GM23338 (cell line): ENCODE measurements around the gene MKRN2OS. TPM values are rescaled to one million over a fixed set of nuclear protein-coding genes. Genes with fewer than 3 reads are reported as not detected.

ENCODE experiments used
- ATAC-seq: fragments of 200-7000 bp; cut with Tn5 transposase; 3 replicates; pipeline ENCODE4 v1.9.1; 2020
- DNase-seq: peaks from one replicate; pipeline ENCODE4 v3.0.0-alpha.2; 2015; ENCODE audit warnings: low spot score
- H2AFZ ChIP-seq: fragments of 200-600 bp; sonication (generic); 2 replicates; pipeline ENCODE4 v1.8.0; 2016; ENCODE audit warnings: antibody characterized with exemption, mild to moderate bottlenecking, moderate library complexity
- H3F3A ChIP-seq: fragments of 200-600 bp; sonication (generic); replicated peaks from 2 replicates; pipeline ENCODE4 v1.8.0; 2017; ENCODE audit warnings: antibody characterized with exemption, mixed run types, low read depth
- H3K27ac ChIP-seq: fragments of 200-600 bp; sonication (generic); 2 replicates; pipeline ENCODE4 v1.6.1; 2016; ENCODE audit warnings: low read depth
- H3K27me3 ChIP-seq: fragments of 200-600 bp; sonication (generic); 2 replicates; pipeline ENCODE4 v1.8.0; 2016; ENCODE audit warnings: mild to moderate bottlenecking, mixed run types, moderate library complexity; ENCODE audit not compliant: insufficient read depth
- H3K36me3 ChIP-seq: fragments of 200-600 bp; sonication (generic); 2 replicates; pipeline ENCODE4 v1.8.0; 2016; ENCODE audit warnings: mild to moderate bottlenecking; ENCODE audit not compliant: insufficient read depth
- H3K4me1 ChIP-seq: fragments of 200-600 bp; sonication (generic); 2 replicates; pipeline ENCODE4 v1.8.0; 2016; ENCODE audit warnings: mild to moderate bottlenecking, moderate library complexity; ENCODE audit not compliant: insufficient read depth
- H3K4me2 ChIP-seq: fragments of 200-600 bp; sonication (generic); 2 replicates; pipeline ENCODE4 v1.7.1; 2017; ENCODE audit warnings: mixed run types
- H3K4me3 ChIP-seq: fragments of 200-600 bp; sonication (generic); 2 replicates; pipeline ENCODE4 v1.6.1; 2016; ENCODE audit warnings: mixed run types
- H3K79me2 ChIP-seq: fragments of 200-600 bp; sonication (generic); replicated peaks from 2 replicates; pipeline ENCODE4 v1.8.0; 2017; ENCODE audit warnings: mild to moderate bottlenecking; ENCODE audit not compliant: insufficient read depth
- H3K9me2 ChIP-seq: fragments of 200-600 bp; sonication (generic); 2 replicates; pipeline ENCODE4 v1.8.0; 2017; ENCODE audit not compliant: insufficient read depth
- H4K20me1 ChIP-seq: fragments of 200-600 bp; sonication (generic); replicated peaks from 2 replicates; pipeline ENCODE4 v1.8.0; 2017; ENCODE audit warnings: mild to moderate bottlenecking; ENCODE audit not compliant: insufficient read depth
- H3K27ac Mint-ChIP-seq: 2 replicates; pipeline ENCODE4 v1.8.0; 2020; ENCODE audit warnings: inconsistent platforms, mild to moderate bottlenecking, moderate library complexity, mixed read lengths
- H3K27me3 Mint-ChIP-seq: 3 replicates; pipeline ENCODE4 v1.8.0; 2022; ENCODE audit warnings: low read depth, mild to moderate bottlenecking, moderate library complexity, mixed read lengths, inconsistent platforms; ENCODE audit not compliant: insufficient read depth, poor library complexity
- H3K36me3 Mint-ChIP-seq: 3 replicates; pipeline ENCODE4 v1.8.0; 2021; ENCODE audit warnings: low read depth, mild to moderate bottlenecking, inconsistent platforms, moderate library complexity, mixed read lengths
- H3K4me1 Mint-ChIP-seq: 3 replicates; pipeline ENCODE4 v1.8.0; 2020; ENCODE audit warnings: mild to moderate bottlenecking, inconsistent platforms, mixed read lengths
- H3K4me3 Mint-ChIP-seq: 3 replicates; pipeline ENCODE4 v1.8.0; 2021; ENCODE audit warnings: moderate library complexity, mild to moderate bottlenecking, inconsistent platforms, mixed read lengths
- H3K9me3 Mint-ChIP-seq: 3 replicates; pipeline ENCODE4 v1.8.0; 2020; ENCODE audit warnings: moderate library complexity, mild to moderate bottlenecking, inconsistent platforms, mixed read lengths
- CREB1 ChIP-seq: fragments of 250-450 bp; sonication (Bioruptor Pico); IDR thresholded peaks from 2 replicates; pipeline ENCODE4 v1.5.0; 2020; ENCODE audit warnings: low read depth, mild to moderate bottlenecking, moderate library complexity
- JUNB ChIP-seq: IDR thresholded peaks from one replicate; pipeline ENCODE4 v1.6.1; 2016; ENCODE audit warnings: antibody characterized with exemption; ENCODE audit not compliant: unreplicated experiment
- STAT1 ChIP-seq: IDR thresholded peaks from one replicate; pipeline ENCODE4 v1.6.1; 2016; ENCODE audit warnings: antibody characterized with exemption; ENCODE audit not compliant: unreplicated experiment
- ZNF114 ChIP-seq: fragments of 250-450 bp; sonication (Bioruptor Pico); IDR thresholded peaks from 2 replicates; pipeline ENCODE4 v1.5.0; 2020; ENCODE audit warnings: mild to moderate bottlenecking, moderate library complexity
- polyA plus RNA-seq: library from polyadenylated mRNA; unstranded; fragments of >200 nt; fragmentation: Nextera tagmentation; extraction: Ambion mirVana; gene quantifications from 2 replicates; pipeline ENCODE4 v1.2.1, GENCODE V29; 2016
- total RNA-seq: library from RNA; depleted of rRNA; stranded (reverse); fragments of >200 nt; shearing (Covaris generic); gene quantifications from 2 replicates; pipeline ENCODE4 v1.2.3, GENCODE V29; 2014
- TF ChIP-seq, protein P1 (sequence below): fragments of 250-450 bp; sonication (Bioruptor Pico); IDR thresholded peaks from 2 replicates; pipeline ENCODE4 v1.5.0; 2020; ENCODE audit warnings: mild to moderate bottlenecking, moderate library complexity
- TF ChIP-seq, protein P2 (sequence below): IDR thresholded peaks from one replicate; pipeline ENCODE4 v1.6.1; 2018; ENCODE audit warnings: antibody characterized with exemption; ENCODE audit not compliant: unreplicated experiment

MKRN2OS gene
- total and polyA plus RNA-seq, 2 experiments from 2014 or later, result 0.55 TPM; not detected in 1

DNA sequence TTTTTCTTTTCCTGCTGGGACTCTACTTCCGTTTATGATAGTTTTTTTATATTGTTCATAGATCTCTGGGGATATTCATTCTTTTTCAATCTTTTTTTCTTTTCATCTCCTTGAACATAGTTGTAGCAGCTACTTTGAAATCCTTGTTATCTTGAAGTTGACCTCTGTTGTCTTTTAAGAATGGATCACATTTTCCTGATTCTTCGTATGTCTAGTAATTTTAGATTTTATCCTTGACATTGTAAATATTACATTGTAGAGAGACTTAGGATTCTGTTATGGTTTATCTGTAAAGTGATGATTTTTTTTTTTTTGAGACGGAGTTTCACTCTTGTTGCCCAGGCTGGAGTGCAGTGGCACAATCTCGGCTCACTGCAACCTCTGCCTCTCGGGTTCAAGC lies 32.1 kb upstream of the MKRN2OS start (continued):
- TF ChIP-seq, protein P1, sequence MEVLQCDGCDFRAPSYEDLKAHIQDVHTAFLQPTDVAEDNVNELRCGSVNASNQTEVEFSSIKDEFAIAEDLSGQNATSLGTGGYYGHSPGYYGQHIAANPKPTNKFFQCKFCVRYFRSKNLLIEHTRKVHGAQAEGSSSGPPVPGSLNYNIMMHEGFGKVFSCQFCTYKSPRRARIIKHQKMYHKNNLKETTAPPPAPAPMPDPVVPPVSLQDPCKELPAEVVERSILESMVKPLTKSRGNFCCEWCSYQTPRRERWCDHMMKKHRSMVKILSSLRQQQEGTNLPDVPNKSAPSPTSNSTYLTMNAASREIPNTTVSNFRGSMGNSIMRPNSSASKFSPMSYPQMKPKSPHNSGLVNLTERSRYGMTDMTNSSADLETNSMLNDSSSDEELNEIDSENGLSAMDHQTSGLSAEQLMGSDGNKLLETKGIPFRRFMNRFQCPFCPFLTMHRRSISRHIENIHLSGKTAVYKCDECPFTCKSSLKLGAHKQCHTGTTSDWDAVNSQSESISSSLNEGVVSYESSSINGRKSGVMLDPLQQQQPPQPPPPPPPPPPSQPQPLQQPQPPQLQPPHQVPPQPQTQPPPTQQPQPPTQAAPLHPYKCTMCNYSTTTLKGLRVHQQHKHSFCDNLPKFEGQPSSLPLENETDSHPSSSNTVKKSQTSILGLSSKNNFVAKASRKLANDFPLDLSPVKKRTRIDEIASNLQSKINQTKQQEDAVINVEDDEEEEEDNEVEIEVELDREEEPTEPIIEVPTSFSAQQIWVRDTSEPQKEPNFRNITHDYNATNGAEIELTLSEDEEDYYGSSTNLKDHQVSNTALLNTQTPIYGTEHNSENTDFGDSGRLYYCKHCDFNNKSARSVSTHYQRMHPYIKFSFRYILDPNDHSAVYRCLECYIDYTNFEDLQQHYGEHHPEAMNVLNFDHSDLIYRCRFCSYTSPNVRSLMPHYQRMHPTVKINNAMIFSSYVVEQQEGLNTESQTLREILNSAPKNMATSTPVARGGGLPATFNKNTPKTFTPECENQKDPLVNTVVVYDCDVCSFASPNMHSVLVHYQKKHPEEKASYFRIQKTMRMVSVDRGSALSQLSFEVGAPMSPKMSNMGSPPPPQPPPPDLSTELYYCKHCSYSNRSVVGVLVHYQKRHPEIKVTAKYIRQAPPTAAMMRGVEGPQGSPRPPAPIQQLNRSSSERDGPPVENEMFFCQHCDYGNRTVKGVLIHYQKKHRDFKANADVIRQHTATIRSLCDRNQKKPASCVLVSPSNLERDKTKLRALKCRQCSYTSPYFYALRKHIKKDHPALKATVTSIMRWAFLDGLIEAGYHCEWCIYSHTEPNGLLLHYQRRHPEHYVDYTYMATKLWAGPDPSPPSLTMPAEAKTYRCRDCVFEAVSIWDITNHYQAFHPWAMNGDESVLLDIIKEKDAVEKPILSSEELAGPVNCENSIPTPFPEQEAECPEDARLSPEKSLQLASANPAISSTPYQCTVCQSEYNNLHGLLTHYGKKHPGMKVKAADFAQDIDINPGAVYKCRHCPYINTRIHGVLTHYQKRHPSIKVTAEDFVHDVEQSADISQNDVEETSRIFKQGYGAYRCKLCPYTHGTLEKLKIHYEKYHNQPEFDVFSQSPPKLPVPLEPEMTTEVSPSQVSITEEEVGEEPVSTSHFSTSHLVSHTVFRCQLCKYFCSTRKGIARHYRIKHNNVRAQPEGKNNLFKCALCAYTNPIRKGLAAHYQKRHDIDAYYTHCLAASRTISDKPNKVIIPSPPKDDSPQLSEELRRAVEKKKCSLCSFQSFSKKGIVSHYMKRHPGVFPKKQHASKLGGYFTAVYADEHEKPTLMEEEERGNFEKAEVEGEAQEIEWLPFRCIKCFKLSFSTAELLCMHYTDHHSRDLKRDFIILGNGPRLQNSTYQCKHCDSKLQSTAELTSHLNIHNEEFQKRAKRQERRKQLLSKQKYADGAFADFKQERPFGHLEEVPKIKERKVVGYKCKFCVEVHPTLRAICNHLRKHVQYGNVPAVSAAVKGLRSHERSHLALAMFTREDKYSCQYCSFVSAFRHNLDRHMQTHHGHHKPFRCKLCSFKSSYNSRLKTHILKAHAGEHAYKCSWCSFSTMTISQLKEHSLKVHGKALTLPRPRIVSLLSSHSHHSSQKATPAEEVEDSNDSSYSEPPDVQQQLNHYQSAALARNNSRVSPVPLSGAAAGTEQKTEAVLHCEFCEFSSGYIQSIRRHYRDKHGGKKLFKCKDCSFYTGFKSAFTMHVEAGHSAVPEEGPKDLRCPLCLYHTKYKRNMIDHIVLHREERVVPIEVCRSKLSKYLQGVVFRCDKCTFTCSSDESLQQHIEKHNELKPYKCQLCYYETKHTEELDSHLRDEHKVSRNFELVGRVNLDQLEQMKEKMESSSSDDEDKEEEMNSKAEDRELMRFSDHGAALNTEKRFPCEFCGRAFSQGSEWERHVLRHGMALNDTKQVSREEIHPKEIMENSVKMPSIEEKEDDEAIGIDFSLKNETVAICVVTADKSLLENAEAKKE (CRISPR knock-in tag), result no peak
- TF ChIP-seq CREB1 (CRISPR knock-in tag), result no peak

DNA sequence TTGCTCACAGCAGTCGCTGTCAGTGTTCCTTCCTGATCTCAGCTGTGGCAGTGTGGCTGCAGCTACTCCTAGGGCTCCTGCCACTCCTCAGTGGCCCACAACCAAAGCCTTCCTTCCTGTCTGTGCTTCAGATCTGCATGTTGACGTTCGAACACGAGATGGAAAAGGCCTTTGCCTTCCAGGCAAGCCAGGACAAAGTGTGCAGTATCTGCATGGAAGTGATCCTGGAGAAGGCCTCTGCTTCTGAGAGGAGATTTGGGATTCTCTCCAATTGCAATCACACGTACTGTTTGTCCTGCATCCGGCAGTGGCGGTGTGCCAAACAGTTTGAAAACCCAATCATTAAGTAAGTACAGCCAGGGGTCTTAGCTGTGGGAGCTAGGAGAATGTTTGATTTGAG lies 29.4 kb upstream of the MKRN2OS start:
- Histone ChIP-seq H4K20me1 (peaks cover 12% of the 10 kb centered on the region), H3K27me3 (no peaks in the 10 kb centered on the region), H3K27ac (no peak overlapping the region), H3K79me2 (0 out of 2 replicates have a peak, but pooled peaks cover 4% of the 10 kb centered on the region), H2AFZ (no peak overlapping the region), H3K36me3 (peaks cover 33% of the 10 kb centered on the region), H3K4me2 (no peak overlapping the region), H3K9me2 (no peaks in the 10 kb centered on the region), H3K4me3 (no peak overlapping the region), H3K4me1 (no peaks in the 10 kb centered on the region), H3F3A (0 out of 2 replicates have a peak, but pooled peaks cover 2% of the 10 kb centered on the region)
- H3K4me1 Mint-ChIP-seq, result no peaks in the 10 kb centered on the region; the same call in 2 of the 3 replicates
- ATAC-seq (no peak), DNase-seq (no peak)
- peaks cover 87% of the 10 kb centered on the region for H3K36me3 Mint-ChIP-seq
- no peak overlapping the region for H3K27ac Mint-ChIP-seq
- no peak overlapping the region for H3K4me3 Mint-ChIP-seq
- H3K27me3 Mint-ChIP-seq, result peaks cover 2% of the 10 kb centered on the region
- H3K9me3 Mint-ChIP-seq, result no peaks in the 10 kb centered on the region
- TF ChIP-seq, protein P2, sequence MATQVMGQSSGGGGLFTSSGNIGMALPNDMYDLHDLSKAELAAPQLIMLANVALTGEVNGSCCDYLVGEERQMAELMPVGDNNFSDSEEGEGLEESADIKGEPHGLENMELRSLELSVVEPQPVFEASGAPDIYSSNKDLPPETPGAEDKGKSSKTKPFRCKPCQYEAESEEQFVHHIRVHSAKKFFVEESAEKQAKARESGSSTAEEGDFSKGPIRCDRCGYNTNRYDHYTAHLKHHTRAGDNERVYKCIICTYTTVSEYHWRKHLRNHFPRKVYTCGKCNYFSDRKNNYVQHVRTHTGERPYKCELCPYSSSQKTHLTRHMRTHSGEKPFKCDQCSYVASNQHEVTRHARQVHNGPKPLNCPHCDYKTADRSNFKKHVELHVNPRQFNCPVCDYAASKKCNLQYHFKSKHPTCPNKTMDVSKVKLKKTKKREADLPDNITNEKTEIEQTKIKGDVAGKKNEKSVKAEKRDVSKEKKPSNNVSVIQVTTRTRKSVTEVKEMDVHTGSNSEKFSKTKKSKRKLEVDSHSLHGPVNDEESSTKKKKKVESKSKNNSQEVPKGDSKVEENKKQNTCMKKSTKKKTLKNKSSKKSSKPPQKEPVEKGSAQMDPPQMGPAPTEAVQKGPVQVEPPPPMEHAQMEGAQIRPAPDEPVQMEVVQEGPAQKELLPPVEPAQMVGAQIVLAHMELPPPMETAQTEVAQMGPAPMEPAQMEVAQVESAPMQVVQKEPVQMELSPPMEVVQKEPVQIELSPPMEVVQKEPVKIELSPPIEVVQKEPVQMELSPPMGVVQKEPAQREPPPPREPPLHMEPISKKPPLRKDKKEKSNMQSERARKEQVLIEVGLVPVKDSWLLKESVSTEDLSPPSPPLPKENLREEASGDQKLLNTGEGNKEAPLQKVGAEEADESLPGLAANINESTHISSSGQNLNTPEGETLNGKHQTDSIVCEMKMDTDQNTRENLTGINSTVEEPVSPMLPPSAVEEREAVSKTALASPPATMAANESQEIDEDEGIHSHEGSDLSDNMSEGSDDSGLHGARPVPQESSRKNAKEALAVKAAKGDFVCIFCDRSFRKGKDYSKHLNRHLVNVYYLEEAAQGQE, result no peak
- TF ChIP-seq ZNF114 (no peak), JUNB (no peak), STAT1 (no peak)
- TF ChIP-seq, protein P1 (CRISPR knock-in tag), result no peak
